Right atrium auricular region (tissue), 2 donors: ENCODE results near the gene PCBP3. TPM values are rescaled to one million over a fixed set of nuclear protein-coding genes. Genes with fewer than 3 reads are reported as not detected.

ENCODE experiments used
- DNase-seq: peaks from one replicate; pipeline ENCODE4 v3.0.0-alpha.2; 2019; ENCODE audit warnings: low spot score
- H3K27ac ChIP-seq, 2 donors: fragments of 200-600 bp; sonication (generic); 1 replicate in 1 of 2; 2 replicates in 1 of 2; pipeline ENCODE4 v1.5.1; 2016 to 2019
- H3K27me3 ChIP-seq, 2 donors: fragments of 200-600 bp; sonication (generic); one replicate each; pipeline versions ENCODE4 v1.5.1 to v1.6.0; 2017 to 2019
- H3K36me3 ChIP-seq: fragments of 200-600 bp; sonication (generic); one replicate; pipeline ENCODE4 v1.5.1; 2016
- H3K4me1 ChIP-seq, 2 donors: fragments of 200-600 bp; sonication (generic); one replicate each; pipeline versions ENCODE4 v1.5.1 to v1.6.0; 2017 to 2019
- H3K4me3 ChIP-seq, 2 donors: fragments of 200-600 bp; sonication (generic); 1 replicate in 1 of 2; 2 replicates in 1 of 2; pipeline ENCODE4 v1.5.1; 2017 to 2019; ENCODE audit warnings: mild to moderate bottlenecking in 1 of 2, moderate library complexity in 1 of 2
- H3K9me3 ChIP-seq, 2 donors: fragments of 200-600 bp; sonication (generic); one replicate each; pipeline ENCODE4 v1.5.1; 2019
- total RNA-seq, 2 donors: library from RNA; depleted of rRNA; stranded (reverse); fragments of >200 nt; gene quantifications; one replicate each; pipeline ENCODE4 v1.1.0, GENCODE V29; 2016
- TF ChIP-seq, protein P1 (sequence below), 2 donors: fragments of 200-600 bp; sonication (generic); IDR thresholded peaks; one replicate each; pipeline ENCODE4 v1.5.1; 2019; ENCODE audit warnings: antibody characterized with exemption in 2 of 2

Gene PCBP3
- total RNA-seq, 2 donors from 2014 or later, result 2.3 to 5.2 TPM

DNA sequence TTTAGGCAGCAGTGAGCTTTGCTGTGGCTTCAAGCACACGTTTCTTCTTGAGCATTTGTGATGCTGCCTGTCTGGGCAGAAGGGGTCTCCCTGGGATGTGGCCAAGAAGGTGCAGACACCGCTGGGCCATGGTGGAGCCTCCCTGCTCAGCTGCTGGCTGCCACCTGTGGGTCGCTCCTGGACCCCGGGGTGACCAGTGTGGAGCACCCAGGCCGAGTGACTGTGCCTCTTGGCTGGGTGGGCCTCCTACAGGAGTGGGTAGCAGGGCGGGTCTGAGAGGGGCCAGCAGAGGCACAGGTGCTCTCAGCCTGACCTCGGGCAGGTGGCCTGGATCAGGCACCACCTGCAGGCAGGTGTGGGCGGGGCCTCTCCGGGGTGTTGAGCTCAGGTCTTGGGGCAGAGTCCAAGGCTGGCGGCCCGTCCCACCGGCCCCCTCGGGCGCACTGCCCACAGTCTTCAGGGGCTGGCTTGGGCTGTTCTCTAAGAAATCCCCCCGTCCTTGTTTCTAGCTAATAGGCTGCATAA is 296.1 kb downstream of the PCBP3 start:
- H3K9me3 ChIP-seq, result peaks cover 7 to 22% of the 10 kb centered on the region in 2 donors
- no peak for DNase-seq
- H3K27me3 ChIP-seq, result no peaks in the 10 kb centered on the region
- no peak overlapping the region for H3K27ac ChIP-seq
- no peak overlapping the region for H3K4me3 ChIP-seq
- H3K36me3 ChIP-seq, result no peaks in the 10 kb centered on the region
- no peaks in the 10 kb centered on the region for H3K4me1 ChIP-seq
- TF ChIP-seq, protein P1, sequence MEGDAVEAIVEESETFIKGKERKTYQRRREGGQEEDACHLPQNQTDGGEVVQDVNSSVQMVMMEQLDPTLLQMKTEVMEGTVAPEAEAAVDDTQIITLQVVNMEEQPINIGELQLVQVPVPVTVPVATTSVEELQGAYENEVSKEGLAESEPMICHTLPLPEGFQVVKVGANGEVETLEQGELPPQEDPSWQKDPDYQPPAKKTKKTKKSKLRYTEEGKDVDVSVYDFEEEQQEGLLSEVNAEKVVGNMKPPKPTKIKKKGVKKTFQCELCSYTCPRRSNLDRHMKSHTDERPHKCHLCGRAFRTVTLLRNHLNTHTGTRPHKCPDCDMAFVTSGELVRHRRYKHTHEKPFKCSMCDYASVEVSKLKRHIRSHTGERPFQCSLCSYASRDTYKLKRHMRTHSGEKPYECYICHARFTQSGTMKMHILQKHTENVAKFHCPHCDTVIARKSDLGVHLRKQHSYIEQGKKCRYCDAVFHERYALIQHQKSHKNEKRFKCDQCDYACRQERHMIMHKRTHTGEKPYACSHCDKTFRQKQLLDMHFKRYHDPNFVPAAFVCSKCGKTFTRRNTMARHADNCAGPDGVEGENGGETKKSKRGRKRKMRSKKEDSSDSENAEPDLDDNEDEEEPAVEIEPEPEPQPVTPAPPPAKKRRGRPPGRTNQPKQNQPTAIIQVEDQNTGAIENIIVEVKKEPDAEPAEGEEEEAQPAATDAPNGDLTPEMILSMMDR (IDR thresholded peaks at IDR 0.05), result no peak

DNA sequence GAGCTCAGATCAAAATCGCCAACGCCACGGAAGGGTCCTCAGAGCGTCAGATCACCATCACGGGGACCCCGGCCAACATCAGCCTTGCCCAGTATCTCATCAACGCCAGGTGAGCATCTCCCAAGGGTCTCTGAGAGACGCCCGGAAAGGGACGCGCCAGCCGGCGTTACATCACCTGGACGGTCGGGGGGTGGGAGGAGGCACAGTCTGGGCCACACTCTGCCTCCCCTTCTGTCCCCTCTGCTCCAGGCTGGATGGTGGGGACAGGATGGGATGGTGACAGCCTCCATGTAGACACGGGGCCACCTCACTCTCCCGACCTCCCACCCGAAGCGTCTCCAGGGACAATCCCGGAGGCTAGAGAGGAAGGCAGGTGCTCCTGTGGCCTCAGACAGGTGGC is 296.6 kb downstream of the PCBP3 start:
- H3K4me3 ChIP-seq, result no peak overlapping the region
- no peak for DNase-seq

DNA sequence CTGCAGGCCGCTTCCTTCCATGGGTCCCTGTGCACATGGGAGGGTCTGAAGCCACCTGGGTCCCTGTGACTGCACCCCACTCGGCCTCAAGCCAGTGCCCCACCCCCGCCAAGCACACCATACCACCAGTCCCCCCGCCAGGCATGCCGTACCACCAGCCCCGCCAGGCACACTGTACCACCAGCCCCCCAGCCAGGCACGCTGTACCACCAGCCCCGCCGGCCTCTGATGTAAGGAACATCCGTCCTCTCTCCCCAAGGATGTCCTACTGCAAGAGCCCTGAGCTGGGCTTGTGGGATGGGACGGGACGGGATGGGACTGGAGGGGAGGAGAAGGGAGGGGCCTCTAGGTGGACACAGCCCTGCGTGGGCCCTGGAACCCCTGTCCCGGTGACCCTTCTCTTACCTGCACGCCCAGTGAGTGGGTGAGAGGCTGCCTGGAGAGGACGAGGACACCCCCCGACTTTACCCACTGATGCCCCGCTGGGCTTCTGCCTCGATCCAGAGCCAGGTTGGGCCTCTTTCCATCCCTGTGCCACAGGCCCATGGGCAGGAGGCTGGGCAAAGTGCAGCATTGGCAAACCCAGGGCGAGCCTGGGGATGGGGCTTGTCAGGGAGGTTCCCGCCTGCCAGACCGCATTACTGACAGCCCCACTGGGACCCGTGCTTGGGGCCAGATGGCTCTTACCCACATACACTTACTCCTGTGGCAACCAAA is 297.3 kb downstream of the PCBP3 start:
- no peak overlapping the region for H3K27ac ChIP-seq
- no peaks in the 10 kb centered on the region for H3K27me3 ChIP-seq
- TF ChIP-seq, protein P1 (IDR thresholded peaks at IDR 0.05), result no peak
- H3K4me1 ChIP-seq, result no peaks in the 10 kb centered on the region
- no peaks in the 10 kb centered on the region for H3K36me3 ChIP-seq
- no peak overlapping the region for H3K4me3 ChIP-seq
- no peak for DNase-seq
- H3K9me3 ChIP-seq, result peaks cover 7 to 10% of the 10 kb centered on the region in 2 donors

More for the DNA sequence above, 296.6 kb downstream of the PCBP3 start:
- no peak overlapping the region for H3K27ac ChIP-seq
- H3K4me1 ChIP-seq, result no peaks in the 10 kb centered on the region
- H3K27me3 ChIP-seq, result no peaks in the 10 kb centered on the region
- peaks cover 7 to 17% of the 10 kb centered on the region in 2 donors for H3K9me3 ChIP-seq
- TF ChIP-seq, protein P1 (IDR thresholded peaks at IDR 0.05), result no peak
- H3K36me3 ChIP-seq, result no peaks in the 10 kb centered on the region

DNA sequence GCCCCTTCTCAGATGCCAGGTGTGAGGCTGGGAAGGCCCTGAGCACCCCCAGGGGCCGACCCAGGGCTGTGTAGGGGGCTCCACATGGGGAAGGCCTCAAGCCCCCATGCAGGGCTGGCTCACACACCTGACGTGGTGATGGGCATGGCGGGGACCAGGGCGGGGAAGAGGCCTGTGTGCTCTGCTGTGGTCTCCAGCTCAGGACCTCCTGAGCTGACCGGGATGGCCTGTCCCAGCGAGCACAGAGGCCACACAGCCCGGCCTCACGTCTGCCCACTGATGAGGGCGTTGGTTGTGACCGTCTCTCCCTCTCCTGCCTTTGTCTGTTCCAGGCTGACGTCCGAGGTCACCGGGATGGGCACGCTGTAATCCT is 297.8 kb downstream of the PCBP3 start:
- Histone ChIP-seq H3K9me3 (peaks cover 1 to 5% of the 10 kb centered on the region in 2 donors), H3K27ac (no peak overlapping the region), H3K4me1 (no peaks in the 10 kb centered on the region), H3K4me3 (no peak overlapping the region), H3K27me3 (no peaks in the 10 kb centered on the region), H3K36me3 (no peaks in the 10 kb centered on the region)
- TF ChIP-seq, protein P1 (IDR thresholded peaks at IDR 0.05), result no peak
- DNase-seq, result no peak

DNA sequence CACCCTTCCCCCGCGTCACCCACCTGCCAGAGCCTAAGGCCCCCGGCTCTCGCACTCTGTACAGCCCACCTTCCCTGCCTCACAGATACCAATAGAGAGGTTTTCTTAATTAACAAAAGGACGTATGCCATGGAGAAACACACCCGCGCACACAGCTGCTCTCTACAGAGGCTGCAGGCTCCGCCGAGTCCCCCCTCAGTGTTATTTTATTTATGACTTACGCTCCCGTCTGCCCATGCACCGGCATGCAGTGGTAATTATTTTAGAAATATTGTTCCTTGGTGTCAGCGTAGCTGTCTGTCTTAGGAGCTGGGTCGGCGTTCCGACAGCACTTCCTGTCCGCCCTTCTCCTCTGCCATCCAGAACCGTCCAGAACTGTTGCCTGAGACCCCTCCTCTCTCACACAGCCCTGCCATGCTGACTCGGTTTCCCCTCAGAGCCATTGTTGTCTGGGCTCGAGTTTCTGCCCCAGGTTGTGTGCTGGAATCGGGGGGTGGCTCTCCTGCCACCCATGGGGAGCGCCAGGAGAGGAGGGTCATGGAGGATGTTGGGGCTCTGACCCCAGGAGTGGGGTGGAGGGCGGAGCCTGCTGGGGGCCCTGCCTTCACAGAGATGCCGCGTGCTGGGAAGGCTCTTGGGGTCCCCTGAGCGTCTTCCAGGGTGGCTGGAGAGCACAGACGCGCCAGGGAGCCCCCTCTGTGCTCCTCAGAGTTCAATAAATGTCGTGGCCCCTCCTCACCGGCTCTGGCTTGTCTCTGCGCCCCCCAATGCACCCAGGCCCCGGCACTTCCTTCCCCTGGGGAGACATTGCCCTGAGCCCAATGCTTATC is 298.4 kb downstream of the PCBP3 start:
- H3K36me3 ChIP-seq, result no peaks in the 10 kb centered on the region

More for the DNA sequence above, 298.4 kb downstream of the PCBP3 start:
- TF ChIP-seq, protein P1 (IDR thresholded peaks at IDR 0.05), result no peak
- H3K27ac ChIP-seq, result no peak overlapping the region
- no peaks in the 10 kb centered on the region for H3K27me3 ChIP-seq
- H3K4me1 ChIP-seq, result no peaks in the 10 kb centered on the region
- DNase-seq, result no peak
- no peak overlapping the region for H3K4me3 ChIP-seq
- H3K9me3 ChIP-seq, result no peaks in the 10 kb centered on the region
